ENCODE measurements around the gene LHX5.

GRCh38 chr12:113457710-113458109 lies 14.0 kb downstream of the LHX5 start:
- no peak for TF ChIP-seq CTCF (IDR thresholded peaks at IDR 0.05)
- no peak for TF ChIP-seq ZFX (IDR thresholded peaks at IDR 0.05; ENCODE audit: borderline replicate concordance)
